ENCODE measurements around the gene NEU3. TPM values are rescaled to one million over a fixed set of nuclear protein-coding genes. Genes with fewer than 3 reads are reported as not detected.
"Not testable (repeated sequence)": the region's sequence is repeated elsewhere in the genome, so short reads cannot be mapped to it uniquely, and the experiment has no call there.

The NEU3 gene
- total and polyA plus RNA-seq, 4 donors, result 2.7 to 9.5 (median 5.3) TPM

- TF ChIP-seq, protein P1, sequence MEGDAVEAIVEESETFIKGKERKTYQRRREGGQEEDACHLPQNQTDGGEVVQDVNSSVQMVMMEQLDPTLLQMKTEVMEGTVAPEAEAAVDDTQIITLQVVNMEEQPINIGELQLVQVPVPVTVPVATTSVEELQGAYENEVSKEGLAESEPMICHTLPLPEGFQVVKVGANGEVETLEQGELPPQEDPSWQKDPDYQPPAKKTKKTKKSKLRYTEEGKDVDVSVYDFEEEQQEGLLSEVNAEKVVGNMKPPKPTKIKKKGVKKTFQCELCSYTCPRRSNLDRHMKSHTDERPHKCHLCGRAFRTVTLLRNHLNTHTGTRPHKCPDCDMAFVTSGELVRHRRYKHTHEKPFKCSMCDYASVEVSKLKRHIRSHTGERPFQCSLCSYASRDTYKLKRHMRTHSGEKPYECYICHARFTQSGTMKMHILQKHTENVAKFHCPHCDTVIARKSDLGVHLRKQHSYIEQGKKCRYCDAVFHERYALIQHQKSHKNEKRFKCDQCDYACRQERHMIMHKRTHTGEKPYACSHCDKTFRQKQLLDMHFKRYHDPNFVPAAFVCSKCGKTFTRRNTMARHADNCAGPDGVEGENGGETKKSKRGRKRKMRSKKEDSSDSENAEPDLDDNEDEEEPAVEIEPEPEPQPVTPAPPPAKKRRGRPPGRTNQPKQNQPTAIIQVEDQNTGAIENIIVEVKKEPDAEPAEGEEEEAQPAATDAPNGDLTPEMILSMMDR (IDR thresholded peaks at IDR 0.05; ENCODE audit: low read depth, low read length, missing input control), result no peak
- TF ChIP-seq SP1 (IDR thresholded peaks at IDR 0.05), result no peak
- no peak for TF ChIP-seq EGR1 (IDR thresholded peaks at IDR 0.05; ENCODE audit: low read depth in 2 of 2)
- no peak for TF ChIP-seq TAF1 (conservative IDR thresholded peaks at IDR 0.05)
- TF ChIP-seq, protein P2, sequence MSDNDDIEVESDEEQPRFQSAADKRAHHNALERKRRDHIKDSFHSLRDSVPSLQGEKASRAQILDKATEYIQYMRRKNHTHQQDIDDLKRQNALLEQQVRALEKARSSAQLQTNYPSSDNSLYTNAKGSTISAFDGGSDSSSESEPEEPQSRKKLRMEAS (IDR thresholded peaks at IDR 0.05), result no peak
- TF ChIP-seq ATF3 (IDR thresholded peaks at IDR 0.05), result no peak
- no peak for TF ChIP-seq GABPA (IDR thresholded peaks at IDR 0.05 in 1 of 2, conservative IDR thresholded peaks at IDR 0.05 in 1 of 2)
- TF ChIP-seq FOXA1 (IDR thresholded peaks at IDR 0.05), result no peak
- TF ChIP-seq JUND (IDR thresholded peaks at IDR 0.05), result no peak
- TF ChIP-seq, protein P3, sequence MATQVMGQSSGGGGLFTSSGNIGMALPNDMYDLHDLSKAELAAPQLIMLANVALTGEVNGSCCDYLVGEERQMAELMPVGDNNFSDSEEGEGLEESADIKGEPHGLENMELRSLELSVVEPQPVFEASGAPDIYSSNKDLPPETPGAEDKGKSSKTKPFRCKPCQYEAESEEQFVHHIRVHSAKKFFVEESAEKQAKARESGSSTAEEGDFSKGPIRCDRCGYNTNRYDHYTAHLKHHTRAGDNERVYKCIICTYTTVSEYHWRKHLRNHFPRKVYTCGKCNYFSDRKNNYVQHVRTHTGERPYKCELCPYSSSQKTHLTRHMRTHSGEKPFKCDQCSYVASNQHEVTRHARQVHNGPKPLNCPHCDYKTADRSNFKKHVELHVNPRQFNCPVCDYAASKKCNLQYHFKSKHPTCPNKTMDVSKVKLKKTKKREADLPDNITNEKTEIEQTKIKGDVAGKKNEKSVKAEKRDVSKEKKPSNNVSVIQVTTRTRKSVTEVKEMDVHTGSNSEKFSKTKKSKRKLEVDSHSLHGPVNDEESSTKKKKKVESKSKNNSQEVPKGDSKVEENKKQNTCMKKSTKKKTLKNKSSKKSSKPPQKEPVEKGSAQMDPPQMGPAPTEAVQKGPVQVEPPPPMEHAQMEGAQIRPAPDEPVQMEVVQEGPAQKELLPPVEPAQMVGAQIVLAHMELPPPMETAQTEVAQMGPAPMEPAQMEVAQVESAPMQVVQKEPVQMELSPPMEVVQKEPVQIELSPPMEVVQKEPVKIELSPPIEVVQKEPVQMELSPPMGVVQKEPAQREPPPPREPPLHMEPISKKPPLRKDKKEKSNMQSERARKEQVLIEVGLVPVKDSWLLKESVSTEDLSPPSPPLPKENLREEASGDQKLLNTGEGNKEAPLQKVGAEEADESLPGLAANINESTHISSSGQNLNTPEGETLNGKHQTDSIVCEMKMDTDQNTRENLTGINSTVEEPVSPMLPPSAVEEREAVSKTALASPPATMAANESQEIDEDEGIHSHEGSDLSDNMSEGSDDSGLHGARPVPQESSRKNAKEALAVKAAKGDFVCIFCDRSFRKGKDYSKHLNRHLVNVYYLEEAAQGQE (IDR thresholded peaks at IDR 0.05), result no peak
- no peak for TF ChIP-seq HNF4G (IDR thresholded peaks at IDR 0.05)
- no peak for TF ChIP-seq YY1 (IDR thresholded peaks at IDR 0.05)
- H3K9ac ChIP-seq (ENCODE audit: low read depth in 1 of 2, low read length in 2 of 2), result peak overlapping the region; percentile 89
- H3K4me1 ChIP-seq (ENCODE audit: control insufficient read depth in 4 of 4, insufficient read depth in 4 of 4, low read length in 3 of 4), result peaks cover 3 to 29% (median 20%) of the 10 kb centered on the region in 4 donors
- DNase-seq (ENCODE audit: low spot score), result no peak
- peaks cover 0 to 3% (median under 1%) of the 10 kb centered on the region in 4 donors for H3K36me3 ChIP-seq (ENCODE audit: control insufficient read depth in 4 of 4, insufficient read depth in 3 of 4, low read depth in 1 of 4, low read length in 3 of 4)
- H3K27me3 ChIP-seq (ENCODE audit: control insufficient read depth in 4 of 4, insufficient read depth in 4 of 4, low read length in 3 of 4), result no peaks in the 10 kb centered on the region
- 3% methylated on average over 8 of the region's 8 CpGs for WGBS
- H3K4me3 ChIP-seq (ENCODE audit: low read depth in 1 of 3, low read length in 3 of 3), result peak overlapping the region; percentile 45 to 92 (median 83)
- no peaks in the 10 kb centered on the region for H3K9me3 ChIP-seq (ENCODE audit: control insufficient read depth in 4 of 4, low read length in 3 of 4)
- H3K27ac ChIP-seq (ENCODE audit: low read depth in 1 of 2, low read length in 2 of 2), result peak overlapping the region; percentile 72 to 86
These were observed 516 bp downstream of the NEU3 start for GRCh38 chr11:74989260-74989638.

DNA sequence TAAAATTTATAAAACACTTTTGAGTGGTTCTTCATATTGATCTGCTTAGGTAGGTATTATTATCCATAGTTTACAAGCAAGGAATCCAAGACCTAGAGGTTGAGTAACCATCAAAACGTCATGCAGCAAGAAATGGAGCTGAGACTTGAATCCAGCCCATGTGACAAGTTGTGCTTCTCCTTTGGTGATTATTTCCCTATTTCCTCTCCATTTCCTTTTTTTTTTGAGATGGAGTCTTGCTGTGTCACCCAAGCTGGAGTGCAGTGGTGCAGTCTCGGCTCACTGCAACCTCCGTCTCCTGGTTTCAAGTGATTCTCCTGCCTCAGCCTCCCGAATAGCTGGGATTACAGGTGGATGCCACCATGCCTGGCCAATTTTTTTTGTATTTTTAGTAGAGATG, 1.4 kb downstream of the NEU3 start:
- H3K4me1 ChIP-seq (ENCODE audit: control insufficient read depth in 4 of 4, insufficient read depth in 4 of 4, low read length in 3 of 4), result peaks cover 3 to 21% (median 13%) of the 10 kb centered on the region in 4 donors
- H3K4me3 ChIP-seq (ENCODE audit: low read depth in 1 of 3, low read length in 3 of 3); H3K27ac ChIP-seq (ENCODE audit: low read depth in 1 of 2, low read length in 2 of 2); H3K36me3 ChIP-seq (ENCODE audit: control insufficient read depth in 4 of 4, insufficient read depth in 3 of 4, low read depth in 1 of 4, low read length in 3 of 4); H3K27me3 ChIP-seq (ENCODE audit: control insufficient read depth in 4 of 4, insufficient read depth in 4 of 4, low read length in 3 of 4); H3K9ac ChIP-seq (ENCODE audit: low read depth in 1 of 2, low read length in 2 of 2); DNase-seq (ENCODE audit: low spot score); H3K9me3 ChIP-seq (ENCODE audit: control insufficient read depth in 4 of 4, low read length in 3 of 4): not testable (repeated sequence)
- 86% methylated on average over 4 of the region's 4 CpGs for WGBS

GRCh38 chr11:74990941-74991340, 2.2 kb downstream of the NEU3 start:
- Histone ChIP-seq H3K27me3 (ENCODE audit: control insufficient read depth in 4 of 4, insufficient read depth in 4 of 4, low read length in 3 of 4) (no peaks in the 10 kb centered on the region), H3K4me3 (ENCODE audit: low read depth in 1 of 3, low read length in 3 of 3) (no peak overlapping the region), H3K9me3 (ENCODE audit: control insufficient read depth in 4 of 4, low read length in 3 of 4) (no peaks in the 10 kb centered on the region), H3K36me3 (ENCODE audit: control insufficient read depth in 4 of 4, insufficient read depth in 3 of 4, low read depth in 1 of 4, low read length in 3 of 4) (peaks cover 2 to 13% (median 8%) of the 10 kb centered on the region in 4 donors), H3K27ac (ENCODE audit: low read depth in 1 of 2, low read length in 2 of 2) (no peak overlapping the region), H3K4me1 (ENCODE audit: control insufficient read depth in 4 of 4, insufficient read depth in 4 of 4, low read length in 3 of 4) (peaks cover 3 to 21% (median 13%) of the 10 kb centered on the region in 4 donors), H3K9ac (ENCODE audit: low read depth in 1 of 2, low read length in 2 of 2) (no peak overlapping the region)
- DNase-seq (ENCODE audit: low spot score), result no peak
- 31% methylated on average over 1 of the region's 1 CpG for WGBS
- TF ChIP-seq YY1 (IDR thresholded peaks at IDR 0.05) (no peak), SP1 (IDR thresholded peaks at IDR 0.05) (no peak), EGR1 (IDR thresholded peaks at IDR 0.05; ENCODE audit: low read depth in 2 of 2) (no peak), TAF1 (conservative IDR thresholded peaks at IDR 0.05) (no peak), HNF4A (conservative IDR thresholded peaks at IDR 0.05) (no peak), ZBTB33 (IDR thresholded peaks at IDR 0.05) (no peak), FOXA2 (IDR thresholded peaks at IDR 0.05) (no peak), JUND (IDR thresholded peaks at IDR 0.05) (no peak), FOXA1 (IDR thresholded peaks at IDR 0.05) (no peak), RAD21 (IDR thresholded peaks at IDR 0.05) (no peak), GABPA (IDR thresholded peaks at IDR 0.05 in 1 of 2, conservative IDR thresholded peaks at IDR 0.05 in 1 of 2) (no peak), NR2F2 (IDR thresholded peaks at IDR 0.05) (no peak)
- TF ChIP-seq, protein P1 (IDR thresholded peaks at IDR 0.05; ENCODE audit: low read depth, low read length, missing input control), result no peak
- TF ChIP-seq, protein P2 (IDR thresholded peaks at IDR 0.05), result no peak
